Activated T-cell treated with anti-CD3 and anti-CD28 coated beads, Interleukin-2, amount 50 U/mL, for 1 hour (primary cell): ENCODE measurements around the gene ARHGAP22.

Source experiments
- DNase-seq: peaks from one replicate; pipeline ENCODE4 v3.0.0-alpha.2; 2020

Gene ARHGAP22

GRCh38 chr10:48495282-48496045 lies 109.4 kb downstream of the ARHGAP22 start:
- no peak for DNase-seq

GRCh38 chr10:48494611-48495010 lies 110.3 kb downstream of the ARHGAP22 start:
- DNase-seq = no peak

DNA sequence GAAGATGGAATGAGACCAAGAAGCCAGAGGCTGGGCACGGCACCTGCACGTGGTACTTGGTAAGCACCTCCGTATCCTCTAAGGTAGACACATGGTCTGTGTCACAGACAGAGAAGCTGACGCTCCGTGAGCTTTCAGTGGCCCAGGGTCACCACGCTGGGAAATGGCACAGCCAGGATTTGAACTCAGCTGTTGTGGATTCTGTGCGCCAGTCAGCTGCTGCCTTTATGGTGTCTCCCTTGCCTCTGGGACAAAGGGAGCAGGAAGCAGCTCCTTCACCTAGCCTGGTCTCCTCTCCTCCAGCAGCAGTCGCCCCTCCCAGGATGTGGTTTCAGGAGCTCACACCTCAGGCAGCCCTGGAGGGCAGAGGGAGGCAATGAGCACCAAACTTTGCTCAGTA lies 110.8 kb downstream of the ARHGAP22 start:
- no peak for DNase-seq

GRCh38 chr10:48493083-48493871 lies 111.6 kb downstream of the ARHGAP22 start:
- no peak for DNase-seq

- DNase-seq = no peak
Measured at GRCh38 chr10:48492201-48492600, 112.7 kb downstream of the ARHGAP22 start.

DNA sequence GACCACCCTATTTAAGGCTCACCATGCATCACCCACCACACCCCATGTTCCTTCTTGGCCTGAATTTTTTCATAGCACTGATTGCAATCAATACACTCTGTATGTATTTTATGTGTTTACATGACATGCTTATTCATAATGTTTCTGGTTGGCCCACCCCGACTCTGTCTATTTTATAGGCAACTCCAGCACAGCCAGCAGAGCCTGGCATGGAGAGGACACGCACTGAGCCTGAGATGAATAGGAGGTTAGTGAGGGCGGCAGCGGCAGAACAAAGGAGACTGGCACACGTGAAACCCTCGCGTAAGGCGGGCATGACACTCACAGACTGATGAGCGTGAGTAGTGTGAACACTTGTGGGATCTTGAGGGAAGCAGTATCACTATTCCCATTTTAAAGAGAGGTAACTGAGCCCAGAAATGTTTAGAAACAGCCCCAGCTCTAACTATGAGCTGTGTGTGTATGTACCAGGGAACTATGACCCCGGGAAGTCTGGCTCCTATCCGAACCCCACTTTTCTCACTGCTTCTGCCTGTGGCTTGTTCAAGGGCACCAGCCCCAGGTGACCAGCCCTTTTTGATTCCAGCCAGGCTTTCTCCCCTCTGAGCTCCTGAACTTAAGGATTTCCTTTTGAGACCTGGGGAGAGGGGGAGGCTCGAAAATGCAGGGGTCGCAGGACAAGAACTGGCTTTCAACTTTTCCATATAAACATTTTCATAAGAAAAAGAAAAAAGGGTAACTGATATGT lies 113.3 kb downstream of the ARHGAP22 start:
- DNase-seq = no peak

DNA sequence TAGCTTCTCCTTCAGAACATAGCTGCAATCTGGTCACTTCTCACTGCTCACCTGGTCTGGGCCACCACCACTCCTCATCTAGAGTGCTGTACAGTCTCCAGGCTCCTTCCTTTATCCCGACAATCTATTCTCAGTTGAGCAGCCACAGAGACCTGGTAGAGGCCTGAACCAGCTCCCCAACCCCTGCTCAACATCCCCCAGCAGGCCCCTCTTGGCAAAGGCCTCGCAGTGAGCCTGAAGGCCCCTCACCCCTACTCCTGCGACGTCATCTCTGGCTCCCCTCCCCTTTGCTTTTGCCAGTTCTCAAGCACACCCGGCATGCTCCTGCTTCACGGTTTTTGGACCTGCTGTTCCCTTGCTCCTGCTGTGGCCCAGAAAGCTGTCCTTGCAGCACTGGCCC lies 113.9 kb downstream of the ARHGAP22 start:
- no peak for DNase-seq

- no peak for DNase-seq
Measured at GRCh38 chr10:48490571-48490940, 114.3 kb downstream of the ARHGAP22 start.

GRCh38 chr10:48489099-48489498 lies 115.8 kb downstream of the ARHGAP22 start:
- DNase-seq = no peak

GRCh38 chr10:48487244-48487643 lies 117.6 kb downstream of the ARHGAP22 start:
- DNase-seq = no peak

DNA sequence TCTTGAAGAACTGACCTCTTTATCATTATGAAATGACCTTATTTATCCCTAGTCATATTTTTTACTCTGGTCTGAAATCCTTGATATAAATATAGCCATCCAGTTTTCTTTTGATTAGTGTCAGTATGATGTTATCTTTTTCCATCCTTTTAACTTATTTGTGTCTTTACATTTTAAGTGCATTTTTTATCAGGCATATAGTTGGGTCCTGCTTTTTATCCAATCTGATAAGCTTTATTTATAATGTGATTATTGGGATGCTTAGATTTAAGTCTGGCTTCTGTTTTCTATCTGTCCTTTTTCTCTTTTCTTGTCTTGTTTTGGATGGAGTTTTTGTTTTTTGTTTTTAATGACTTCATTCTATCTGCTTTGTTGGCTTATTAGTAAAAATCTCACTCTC lies 119.2 kb downstream of the ARHGAP22 start:
- no peak for DNase-seq

DNA sequence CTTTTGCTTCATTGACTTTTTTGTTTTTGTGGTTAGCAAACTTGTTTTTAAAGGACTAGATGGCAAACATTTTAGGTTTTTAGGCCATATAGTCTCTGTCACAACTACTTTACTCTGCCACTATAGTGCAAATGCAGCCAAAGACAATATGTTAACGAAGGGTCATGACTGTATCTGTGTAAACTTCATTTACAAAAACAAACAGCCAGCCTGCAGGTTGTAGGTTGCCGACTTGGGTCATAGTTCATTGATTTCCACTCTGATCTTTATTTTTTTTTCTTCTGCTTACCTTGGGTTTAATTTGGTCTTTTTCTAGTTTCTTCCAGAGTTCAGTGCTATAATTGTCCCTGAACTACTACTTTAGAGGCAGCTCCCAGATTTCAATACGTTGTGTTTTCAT lies 120.0 kb downstream of the ARHGAP22 start:
- no peak for DNase-seq

- no peak for DNase-seq
Measured at GRCh38 chr10:48482207-48482606, 122.7 kb downstream of the ARHGAP22 start.

DNA sequence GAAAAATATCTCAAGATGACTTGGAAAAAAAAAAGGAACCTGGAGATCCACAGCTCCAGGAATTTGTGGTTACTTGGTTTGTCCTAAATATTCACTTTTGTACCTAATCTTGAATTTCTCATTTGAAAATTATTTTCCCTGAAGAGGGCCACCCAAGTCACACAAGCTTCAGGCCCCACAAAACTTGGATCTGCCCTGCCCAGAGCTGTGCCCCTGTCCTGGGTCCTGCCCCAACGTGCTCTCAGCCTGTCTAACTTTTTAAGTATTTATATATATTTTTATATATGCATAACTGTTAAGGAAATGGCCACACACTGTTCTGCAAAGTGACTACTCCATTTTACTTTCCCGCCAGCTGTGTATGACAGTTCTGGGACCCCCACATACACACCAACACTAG lies 123.5 kb downstream of the ARHGAP22 start:
- no peak for DNase-seq

- DNase-seq = no peak
Measured at GRCh38 chr10:48480397-48481374, 124.2 kb downstream of the ARHGAP22 start.

DNA sequence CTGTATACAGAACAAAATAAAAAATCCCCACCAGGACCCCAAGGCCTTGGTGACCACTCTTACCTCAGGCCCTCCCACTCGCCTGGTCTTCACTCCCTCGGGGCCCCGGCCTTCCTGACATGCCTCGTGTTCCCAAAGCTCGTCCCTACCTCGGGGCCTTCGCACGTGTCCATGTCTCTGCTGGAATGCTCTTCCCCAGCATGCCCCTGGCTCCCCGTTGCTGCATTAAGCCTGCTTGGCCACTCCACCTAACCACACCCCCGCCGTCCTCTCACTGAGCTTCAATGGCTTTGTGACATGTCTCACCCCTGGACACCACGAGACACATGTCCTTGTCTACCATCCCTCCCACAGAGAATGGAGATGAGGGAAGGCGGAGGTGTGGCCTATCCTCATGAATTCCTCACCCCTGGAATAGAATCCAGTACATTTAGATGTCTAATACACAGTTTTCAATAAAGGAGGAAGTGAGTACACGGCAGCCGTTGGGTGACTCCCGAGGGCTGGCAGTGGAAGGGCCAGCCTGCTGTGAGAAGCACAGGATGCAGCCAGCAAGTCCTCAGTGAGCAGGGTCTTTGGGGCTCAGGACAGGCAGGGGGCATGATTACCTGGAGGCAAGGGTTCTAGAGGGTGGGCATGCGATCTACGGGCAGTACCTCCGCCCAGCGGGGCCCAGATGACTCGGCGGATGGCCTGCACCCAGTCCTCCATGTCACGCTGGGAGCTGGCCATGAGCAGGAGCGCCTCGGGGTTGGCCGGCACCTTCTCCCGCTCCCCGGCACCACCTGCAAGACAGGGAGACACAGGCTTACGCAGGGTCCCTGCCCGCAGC lies 125.7 kb downstream of the ARHGAP22 start:
- no peak for DNase-seq

GRCh38 chr10:48478469-48478868 lies 126.4 kb downstream of the ARHGAP22 start:
- no peak for DNase-seq

- no peak for DNase-seq
Measured at GRCh38 chr10:48477616-48478015, 127.3 kb downstream of the ARHGAP22 start.

DNA sequence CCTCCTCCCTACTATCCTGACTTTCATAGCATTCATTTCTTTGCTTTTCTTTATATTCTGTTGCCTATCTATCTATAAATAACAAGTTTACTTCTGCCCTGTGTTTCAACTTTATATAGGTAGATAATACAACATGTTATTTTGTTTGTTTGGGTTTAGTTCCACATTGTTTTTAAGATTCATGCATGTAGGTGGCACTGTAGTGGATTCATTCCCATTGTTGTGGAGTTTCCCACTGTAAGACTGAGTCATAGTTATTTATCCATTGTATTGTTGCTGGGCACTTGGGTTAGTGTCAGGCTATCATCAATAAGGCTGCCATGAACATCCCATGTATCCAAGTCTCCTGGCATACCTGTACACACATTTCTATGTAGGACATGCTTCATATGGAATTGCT lies 127.7 kb downstream of the ARHGAP22 start:
- no peak for DNase-seq

DNA sequence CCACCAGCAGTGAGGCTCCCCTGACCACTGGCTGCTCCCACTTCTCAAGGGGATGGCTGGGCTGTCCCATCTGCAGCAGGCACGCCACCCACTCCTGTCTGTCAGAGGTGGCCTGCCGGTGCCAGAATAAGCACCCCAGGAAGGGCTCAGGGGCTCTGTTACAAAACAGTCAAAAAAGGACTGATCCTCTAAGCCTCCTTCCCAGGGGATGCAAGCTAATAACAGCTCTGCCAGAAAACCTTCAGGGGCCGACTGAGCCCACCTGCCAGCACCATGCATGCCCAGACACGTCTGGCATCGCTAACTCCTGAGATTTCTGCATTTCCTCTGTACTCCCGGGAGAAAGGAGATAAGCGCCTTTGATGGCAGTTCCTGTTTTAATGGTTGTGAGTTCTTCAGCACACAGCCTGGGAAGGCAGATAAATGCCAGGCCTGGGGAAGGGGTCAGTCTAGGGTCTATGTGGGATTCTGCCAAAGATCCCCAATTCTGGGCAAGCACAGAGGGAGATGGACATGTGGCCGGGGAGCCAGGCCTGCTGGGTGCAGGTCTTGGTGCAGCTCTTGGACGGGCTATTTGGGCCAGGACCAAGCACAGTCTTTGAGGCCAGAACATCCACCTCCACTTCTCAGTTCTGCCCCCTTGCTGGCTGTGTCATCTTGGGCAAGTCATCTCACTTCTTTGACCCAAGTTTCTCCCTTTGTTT lies 128.4 kb downstream of the ARHGAP22 start:
- DNase-seq = no peak

DNA sequence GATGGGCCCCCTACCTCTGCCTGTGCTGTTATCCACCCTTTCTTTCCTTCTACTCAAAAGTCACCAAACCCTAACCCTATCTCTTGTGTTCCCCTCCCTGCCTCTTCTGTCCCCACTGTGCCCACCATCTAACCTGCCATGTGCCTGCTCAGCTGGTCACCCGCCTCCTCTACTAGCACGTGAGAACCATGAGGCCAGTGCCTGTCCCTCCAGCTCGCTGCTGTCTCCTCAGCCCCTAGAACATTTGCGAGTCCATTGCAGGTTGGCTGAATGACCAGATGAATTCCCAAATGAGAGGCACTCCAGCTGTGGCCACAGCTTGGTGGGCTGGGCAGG lies 129.0 kb downstream of the ARHGAP22 start:
- no peak for DNase-seq
